Eye (tissue), 1 donor: ENCODE measurements around the gene GOLGA1.

Experiments used
- DNase-seq: peaks from one replicate; pipeline ENCODE4 v3.0.0-alpha.2; 2015

GOLGA1 gene

DNA sequence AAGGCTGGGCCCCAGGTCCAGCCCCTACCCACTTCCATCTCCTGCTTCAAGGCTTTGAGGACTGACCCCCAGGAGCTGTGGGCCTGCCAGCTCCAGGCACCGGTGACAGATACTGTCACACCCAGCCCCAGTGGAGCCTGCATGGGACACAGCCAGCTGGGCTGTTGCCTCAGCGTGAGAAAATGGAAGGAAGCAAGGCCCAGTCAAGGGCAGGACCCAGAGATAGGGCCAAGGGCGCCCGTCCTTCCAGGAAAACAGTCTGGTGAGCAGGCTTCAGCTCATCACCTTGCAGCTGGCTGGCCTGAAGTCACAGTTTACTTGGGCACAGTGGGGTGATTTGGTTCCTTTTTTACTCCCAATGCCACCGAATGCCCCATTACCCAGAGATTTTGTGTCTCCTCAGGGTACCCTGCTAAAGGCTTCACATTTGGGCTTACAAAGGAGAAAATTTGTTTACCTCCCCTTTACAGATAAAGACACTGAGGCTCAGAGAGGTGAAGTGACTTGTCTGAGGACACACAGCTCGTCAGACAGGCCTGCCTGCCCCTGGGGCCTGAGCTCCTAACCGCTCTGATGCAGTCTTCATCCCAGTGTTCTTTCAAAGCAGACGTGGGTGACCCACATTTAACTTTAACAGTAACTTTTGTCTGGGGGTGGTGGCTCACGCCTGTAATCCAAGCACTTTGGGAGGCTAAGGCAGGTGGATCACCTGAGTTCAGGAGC, 109.1 kb downstream of the GOLGA1 start:
- DNase-seq = no peak

DNA sequence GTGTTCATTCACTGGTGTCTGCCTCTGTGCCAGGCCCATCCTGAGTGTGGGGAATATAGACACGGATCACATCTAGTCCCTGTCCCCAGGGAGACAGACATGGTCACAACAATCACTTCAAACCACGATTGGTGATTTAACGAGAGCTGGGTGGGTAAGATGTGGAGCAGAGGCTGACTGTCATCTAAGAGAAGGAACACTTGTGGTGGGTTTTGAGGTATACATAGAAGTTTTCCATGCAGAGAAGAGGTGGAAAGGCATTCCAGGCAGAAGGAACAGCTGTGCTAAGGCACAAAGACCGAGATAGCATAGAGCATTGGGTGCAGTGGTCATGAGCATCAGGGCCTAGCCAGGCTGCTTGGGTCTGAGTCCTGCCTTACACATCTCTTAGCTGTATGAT, 110.3 kb downstream of the GOLGA1 start:
- no peak for DNase-seq

DNA sequence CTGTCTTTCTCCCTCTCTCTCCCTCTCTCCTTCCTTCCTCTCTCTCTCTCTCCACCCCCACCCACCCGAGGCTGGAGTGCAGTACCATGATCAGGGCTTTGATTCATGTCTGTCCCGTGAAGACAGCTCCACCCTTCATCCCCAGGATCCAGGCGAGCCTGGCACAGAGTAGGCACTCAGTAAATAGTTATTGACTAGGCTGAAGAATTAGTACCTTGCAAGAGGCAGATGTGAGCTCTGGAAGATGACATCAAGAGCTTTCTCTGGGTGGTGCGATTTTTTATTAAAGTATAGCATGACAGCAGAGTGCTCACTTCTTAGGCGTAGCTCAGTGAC, 111.6 kb downstream of the GOLGA1 start:
- DNase-seq = no peak

DNA sequence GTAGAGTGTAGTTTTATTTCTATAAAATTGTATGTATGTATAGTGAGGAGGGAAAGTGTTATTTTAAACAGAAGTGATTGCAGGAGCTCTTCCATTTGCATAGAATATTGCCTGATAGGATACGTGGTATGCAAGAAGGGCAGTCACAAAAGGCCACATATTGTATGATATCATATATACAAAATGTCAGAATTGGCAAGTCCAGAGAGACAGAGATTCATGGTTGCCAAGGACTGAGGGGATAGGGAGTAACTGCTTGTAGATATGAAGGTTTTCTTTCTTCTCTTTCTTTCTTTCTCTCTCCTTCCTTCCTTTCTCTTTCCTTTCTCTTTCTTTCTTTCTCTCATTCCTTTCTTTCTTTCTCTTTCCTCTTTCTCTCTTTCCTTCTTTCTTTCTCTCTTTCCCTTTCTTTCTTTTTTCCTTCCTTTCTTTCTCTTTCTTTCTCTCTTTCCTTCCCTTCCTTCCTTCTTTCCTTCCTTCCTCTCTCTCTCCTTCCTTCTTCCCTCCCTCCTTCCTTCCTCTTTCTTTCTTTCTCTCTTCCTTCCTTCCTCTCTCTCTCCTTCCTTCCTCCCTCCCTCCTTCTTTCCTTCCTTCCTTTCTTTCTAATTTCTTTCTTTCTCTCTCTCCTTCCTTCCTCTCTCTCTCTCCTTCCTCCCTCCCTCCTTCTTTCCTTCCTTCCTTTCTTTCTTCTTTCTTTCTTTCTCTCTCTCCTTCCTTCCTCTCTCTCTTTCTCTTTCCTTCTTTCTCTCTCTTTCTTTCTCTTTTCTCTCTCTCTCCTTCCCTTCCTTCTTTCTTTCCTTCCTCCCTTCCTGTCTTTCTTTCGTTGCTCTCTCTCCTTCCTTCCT, 112.2 kb downstream of the GOLGA1 start:
- no peak for DNase-seq
